SK-N-SH treated with all-trans-retinoic acid at 6 μM for 48 hours (cell line): ENCODE results near the gene EIF1AX.

Source experiments
- CREB5 ChIP-seq: fragments of 250-450 bp; sonication (Bioruptor Pico); IDR thresholded peaks from 2 replicates; pipeline ENCODE4 v1.5.1; 2020; ENCODE audit warnings: low read depth, mild to moderate bottlenecking, moderate library complexity
- ESRRG ChIP-seq: fragments of 250-450 bp; sonication (Bioruptor Pico); IDR thresholded peaks from 2 replicates; pipeline ENCODE4 v1.6.1; 2021; ENCODE audit warnings: mild to moderate bottlenecking
- GLIS3 ChIP-seq: fragments of 250-450 bp; sonication (Bioruptor Pico); IDR thresholded peaks from 2 replicates; pipeline ENCODE4 v1.5.0; 2020; ENCODE audit warnings: mild to moderate bottlenecking, moderate library complexity
- SNAI2 ChIP-seq: fragments of 250-450 bp; sonication (Bioruptor Pico); IDR thresholded peaks from 2 replicates; pipeline ENCODE4 v1.5.0; 2020; ENCODE audit warnings: mild to moderate bottlenecking, moderate library complexity
- TCF4 ChIP-seq: fragments of 250-450 bp; sonication (Bioruptor Pico); IDR thresholded peaks from 2 replicates; pipeline ENCODE4 v1.8.0; 2021; ENCODE audit warnings: mild to moderate bottlenecking, moderate library complexity, borderline replicate concordance
- TOX ChIP-seq: fragments of 250-450 bp; sonication (Bioruptor Pico); IDR thresholded peaks from 2 replicates; pipeline ENCODE4 v1.8.0; 2021; ENCODE audit warnings: mild to moderate bottlenecking, moderate library complexity, borderline replicate concordance
- ZC3H10 ChIP-seq: fragments of 250-450 bp; sonication (Bioruptor Pico); IDR thresholded peaks from 2 replicates; pipeline ENCODE4 v1.5.1; 2021; ENCODE audit warnings: mild to moderate bottlenecking, moderate library complexity
- ZFP3 ChIP-seq: fragments of 250-450 bp; sonication (Bioruptor Pico); IDR thresholded peaks from 2 replicates; pipeline ENCODE4 v1.5.0; 2020; ENCODE audit warnings: mild to moderate bottlenecking, moderate library complexity
- ZFP30 ChIP-seq: fragments of 450-650 bp; formaldehyde crosslinking; IDR thresholded peaks from 2 replicates; pipeline ENCODE4 v1.5.0; 2022; ENCODE audit warnings: mild to moderate bottlenecking, moderate library complexity
- ZNF8 ChIP-seq: fragments of 450-650 bp; formaldehyde crosslinking; IDR thresholded peaks from 2 replicates; pipeline ENCODE4 v1.5.0; 2020; ENCODE audit warnings: mild to moderate bottlenecking, moderate library complexity
- TF ChIP-seq, protein P1 (sequence below): fragments of 250-450 bp; sonication (Bioruptor Pico); IDR thresholded peaks from 2 replicates; pipeline ENCODE4 v1.8.0; 2020; ENCODE audit warnings: mild to moderate bottlenecking, moderate library complexity, borderline replicate concordance
- TF ChIP-seq, protein P2 (sequence below): fragments of 250-450 bp; sonication (Bioruptor Pico); IDR thresholded peaks from 2 replicates; pipeline ENCODE4 v1.8.0; 2021; ENCODE audit warnings: low read depth, mild to moderate bottlenecking, moderate library complexity, borderline replicate concordance

GRCh38 chrX:20132666-20133065 lies 9.0 kb downstream of the EIF1AX start:
- TF ChIP-seq, protein P1, sequence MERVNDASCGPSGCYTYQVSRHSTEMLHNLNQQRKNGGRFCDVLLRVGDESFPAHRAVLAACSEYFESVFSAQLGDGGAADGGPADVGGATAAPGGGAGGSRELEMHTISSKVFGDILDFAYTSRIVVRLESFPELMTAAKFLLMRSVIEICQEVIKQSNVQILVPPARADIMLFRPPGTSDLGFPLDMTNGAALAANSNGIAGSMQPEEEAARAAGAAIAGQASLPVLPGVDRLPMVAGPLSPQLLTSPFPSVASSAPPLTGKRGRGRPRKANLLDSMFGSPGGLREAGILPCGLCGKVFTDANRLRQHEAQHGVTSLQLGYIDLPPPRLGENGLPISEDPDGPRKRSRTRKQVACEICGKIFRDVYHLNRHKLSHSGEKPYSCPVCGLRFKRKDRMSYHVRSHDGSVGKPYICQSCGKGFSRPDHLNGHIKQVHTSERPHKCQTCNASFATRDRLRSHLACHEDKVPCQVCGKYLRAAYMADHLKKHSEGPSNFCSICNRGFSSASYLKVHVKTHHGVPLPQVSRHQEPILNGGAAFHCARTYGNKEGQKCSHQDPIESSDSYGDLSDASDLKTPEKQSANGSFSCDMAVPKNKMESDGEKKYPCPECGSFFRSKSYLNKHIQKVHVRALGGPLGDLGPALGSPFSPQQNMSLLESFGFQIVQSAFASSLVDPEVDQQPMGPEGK (CRISPR knock-in tag): no peak
- no peak for TF ChIP-seq TOX (CRISPR knock-in tag)
- no peak for TF ChIP-seq TCF4 (CRISPR knock-in tag)
- no peak for TF ChIP-seq CREB5 (CRISPR knock-in tag)
- TF ChIP-seq SNAI2: no peak
- TF ChIP-seq ESRRG (CRISPR knock-in tag): no peak
- TF ChIP-seq ZFP3 (CRISPR knock-in tag): no peak
- TF ChIP-seq ZC3H10: no peak
- no peak for TF ChIP-seq ZNF8 (CRISPR knock-in tag)
- TF ChIP-seq GLIS3 (CRISPR knock-in tag): no peak
- TF ChIP-seq, protein P2, sequence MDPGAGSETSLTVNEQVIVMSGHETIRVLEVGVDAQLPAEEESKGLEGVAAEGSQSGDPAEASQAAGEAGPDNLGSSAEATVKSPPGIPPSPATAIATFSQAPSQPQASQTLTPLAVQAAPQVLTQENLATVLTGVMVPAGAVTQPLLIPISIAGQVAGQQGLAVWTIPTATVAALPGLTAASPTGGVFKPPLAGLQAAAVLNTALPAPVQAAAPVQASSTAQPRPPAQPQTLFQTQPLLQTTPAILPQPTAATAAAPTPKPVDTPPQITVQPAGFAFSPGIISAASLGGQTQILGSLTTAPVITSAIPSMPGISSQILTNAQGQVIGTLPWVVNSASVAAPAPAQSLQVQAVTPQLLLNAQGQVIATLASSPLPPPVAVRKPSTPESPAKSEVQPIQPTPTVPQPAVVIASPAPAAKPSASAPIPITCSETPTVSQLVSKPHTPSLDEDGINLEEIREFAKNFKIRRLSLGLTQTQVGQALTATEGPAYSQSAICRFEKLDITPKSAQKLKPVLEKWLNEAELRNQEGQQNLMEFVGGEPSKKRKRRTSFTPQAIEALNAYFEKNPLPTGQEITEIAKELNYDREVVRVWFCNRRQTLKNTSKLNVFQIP (CRISPR knock-in tag): no peak
- TF ChIP-seq ZFP30 (CRISPR knock-in tag): no peak
